A549 (cell line): Measurements from ENCODE around the gene DYRK1A.

Experiments
- GATA3 ChIP-seq: IDR thresholded peaks from 2 replicates; pipeline ENCODE4 v1.6.1; 2012; ENCODE audit warnings: borderline replicate concordance
- POLR2A ChIP-seq: IDR thresholded peaks from 2 replicates; pipeline ENCODE4 v1.6.1; 2012; ENCODE audit warnings: mild to moderate bottlenecking, low read length
- RAD21 ChIP-seq, 2 experiments: fragments of >200 bp in 1 of 2; sonication (Bioruptor Twin) in 1 of 2; formaldehyde crosslinking in 1 of 2; IDR thresholded peaks in 1 of 2; conservative IDR thresholded peaks in 1 of 2; 2 replicates in 1 of 2; 3 replicates in 1 of 2; pipeline ENCODE4 v1.6.1; 2012 to 2018; ENCODE audit warnings: inconsistent platforms in 1 of 2
- RCOR1 ChIP-seq: fragments of 150-350 bp; IDR thresholded peaks from 2 replicates; pipeline ENCODE4 v1.6.1; 2014; ENCODE audit warnings: antibody characterized with exemption, low read length, low read depth
- TF ChIP-seq, protein P1 (sequence below): fragments of >200 bp; sonication (Bioruptor Twin); formaldehyde crosslinking; IDR thresholded peaks from 3 replicates; pipeline ENCODE4 v1.5.1; 2016
- TF ChIP-seq, protein P2 (sequence below): fragments of 200-600 bp; sonication (generic); IDR thresholded peaks from 2 replicates; pipeline ENCODE4 v1.6.1; 2016; ENCODE audit warnings: antibody characterized with exemption, mild to moderate bottlenecking, moderate library complexity

DNA sequence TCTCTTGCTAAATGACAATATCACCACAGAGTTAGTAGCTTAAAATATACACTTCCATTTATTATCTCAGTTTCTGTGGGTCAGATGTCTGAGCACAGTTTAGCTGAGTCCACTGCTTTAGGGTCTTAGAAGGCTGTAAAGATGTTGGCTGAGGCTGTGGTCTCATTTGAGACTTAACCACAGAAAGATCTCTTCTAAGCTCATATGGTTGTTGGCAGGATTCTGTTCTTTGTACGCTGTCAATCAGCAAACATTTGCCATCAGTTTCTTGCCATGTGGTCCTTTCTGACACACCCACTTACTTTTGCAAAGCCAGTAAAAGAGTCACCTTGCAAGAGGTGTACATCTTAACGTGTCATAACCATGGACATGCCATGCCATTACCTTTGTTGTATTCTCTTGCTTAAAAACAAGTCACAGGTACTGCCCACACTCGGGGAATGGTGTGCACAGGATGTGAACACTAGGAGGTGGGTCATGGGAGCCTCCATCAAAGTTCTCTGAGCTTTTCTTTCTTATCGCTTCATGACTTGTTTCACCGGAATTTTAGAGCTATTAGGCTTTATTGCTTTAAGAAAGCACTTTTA, 18.7 kb downstream of the DYRK1A start:
- TF ChIP-seq, protein P1, sequence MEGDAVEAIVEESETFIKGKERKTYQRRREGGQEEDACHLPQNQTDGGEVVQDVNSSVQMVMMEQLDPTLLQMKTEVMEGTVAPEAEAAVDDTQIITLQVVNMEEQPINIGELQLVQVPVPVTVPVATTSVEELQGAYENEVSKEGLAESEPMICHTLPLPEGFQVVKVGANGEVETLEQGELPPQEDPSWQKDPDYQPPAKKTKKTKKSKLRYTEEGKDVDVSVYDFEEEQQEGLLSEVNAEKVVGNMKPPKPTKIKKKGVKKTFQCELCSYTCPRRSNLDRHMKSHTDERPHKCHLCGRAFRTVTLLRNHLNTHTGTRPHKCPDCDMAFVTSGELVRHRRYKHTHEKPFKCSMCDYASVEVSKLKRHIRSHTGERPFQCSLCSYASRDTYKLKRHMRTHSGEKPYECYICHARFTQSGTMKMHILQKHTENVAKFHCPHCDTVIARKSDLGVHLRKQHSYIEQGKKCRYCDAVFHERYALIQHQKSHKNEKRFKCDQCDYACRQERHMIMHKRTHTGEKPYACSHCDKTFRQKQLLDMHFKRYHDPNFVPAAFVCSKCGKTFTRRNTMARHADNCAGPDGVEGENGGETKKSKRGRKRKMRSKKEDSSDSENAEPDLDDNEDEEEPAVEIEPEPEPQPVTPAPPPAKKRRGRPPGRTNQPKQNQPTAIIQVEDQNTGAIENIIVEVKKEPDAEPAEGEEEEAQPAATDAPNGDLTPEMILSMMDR = no peak
- no peak for TF ChIP-seq RCOR1
- no peak for TF ChIP-seq POLR2A
- TF ChIP-seq, protein P2, sequence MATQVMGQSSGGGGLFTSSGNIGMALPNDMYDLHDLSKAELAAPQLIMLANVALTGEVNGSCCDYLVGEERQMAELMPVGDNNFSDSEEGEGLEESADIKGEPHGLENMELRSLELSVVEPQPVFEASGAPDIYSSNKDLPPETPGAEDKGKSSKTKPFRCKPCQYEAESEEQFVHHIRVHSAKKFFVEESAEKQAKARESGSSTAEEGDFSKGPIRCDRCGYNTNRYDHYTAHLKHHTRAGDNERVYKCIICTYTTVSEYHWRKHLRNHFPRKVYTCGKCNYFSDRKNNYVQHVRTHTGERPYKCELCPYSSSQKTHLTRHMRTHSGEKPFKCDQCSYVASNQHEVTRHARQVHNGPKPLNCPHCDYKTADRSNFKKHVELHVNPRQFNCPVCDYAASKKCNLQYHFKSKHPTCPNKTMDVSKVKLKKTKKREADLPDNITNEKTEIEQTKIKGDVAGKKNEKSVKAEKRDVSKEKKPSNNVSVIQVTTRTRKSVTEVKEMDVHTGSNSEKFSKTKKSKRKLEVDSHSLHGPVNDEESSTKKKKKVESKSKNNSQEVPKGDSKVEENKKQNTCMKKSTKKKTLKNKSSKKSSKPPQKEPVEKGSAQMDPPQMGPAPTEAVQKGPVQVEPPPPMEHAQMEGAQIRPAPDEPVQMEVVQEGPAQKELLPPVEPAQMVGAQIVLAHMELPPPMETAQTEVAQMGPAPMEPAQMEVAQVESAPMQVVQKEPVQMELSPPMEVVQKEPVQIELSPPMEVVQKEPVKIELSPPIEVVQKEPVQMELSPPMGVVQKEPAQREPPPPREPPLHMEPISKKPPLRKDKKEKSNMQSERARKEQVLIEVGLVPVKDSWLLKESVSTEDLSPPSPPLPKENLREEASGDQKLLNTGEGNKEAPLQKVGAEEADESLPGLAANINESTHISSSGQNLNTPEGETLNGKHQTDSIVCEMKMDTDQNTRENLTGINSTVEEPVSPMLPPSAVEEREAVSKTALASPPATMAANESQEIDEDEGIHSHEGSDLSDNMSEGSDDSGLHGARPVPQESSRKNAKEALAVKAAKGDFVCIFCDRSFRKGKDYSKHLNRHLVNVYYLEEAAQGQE = no peak
- no peak for TF ChIP-seq RAD21 (conservative IDR thresholded peaks at IDR 0.05 in 1 of 2, IDR thresholded peaks at IDR 0.05 in 1 of 2)
- no peak for TF ChIP-seq GATA3
